HG03039 (cell line): ENCODE data around the gene ZP2.
"Not testable (repeated sequence)": the region's sequence is repeated elsewhere in the genome, so short reads cannot be mapped to it uniquely, and the experiment has no call there.

ENCODE experiments used
- ATAC-seq: cut with Tn5 transposase; IDR thresholded peaks from one replicate; pipeline ENCODE4 v1.9.1; 2021; ENCODE audit warnings: mild to moderate bottlenecking, moderate library complexity; ENCODE audit not compliant: unreplicated experiment

Gene ZP2

DNA sequence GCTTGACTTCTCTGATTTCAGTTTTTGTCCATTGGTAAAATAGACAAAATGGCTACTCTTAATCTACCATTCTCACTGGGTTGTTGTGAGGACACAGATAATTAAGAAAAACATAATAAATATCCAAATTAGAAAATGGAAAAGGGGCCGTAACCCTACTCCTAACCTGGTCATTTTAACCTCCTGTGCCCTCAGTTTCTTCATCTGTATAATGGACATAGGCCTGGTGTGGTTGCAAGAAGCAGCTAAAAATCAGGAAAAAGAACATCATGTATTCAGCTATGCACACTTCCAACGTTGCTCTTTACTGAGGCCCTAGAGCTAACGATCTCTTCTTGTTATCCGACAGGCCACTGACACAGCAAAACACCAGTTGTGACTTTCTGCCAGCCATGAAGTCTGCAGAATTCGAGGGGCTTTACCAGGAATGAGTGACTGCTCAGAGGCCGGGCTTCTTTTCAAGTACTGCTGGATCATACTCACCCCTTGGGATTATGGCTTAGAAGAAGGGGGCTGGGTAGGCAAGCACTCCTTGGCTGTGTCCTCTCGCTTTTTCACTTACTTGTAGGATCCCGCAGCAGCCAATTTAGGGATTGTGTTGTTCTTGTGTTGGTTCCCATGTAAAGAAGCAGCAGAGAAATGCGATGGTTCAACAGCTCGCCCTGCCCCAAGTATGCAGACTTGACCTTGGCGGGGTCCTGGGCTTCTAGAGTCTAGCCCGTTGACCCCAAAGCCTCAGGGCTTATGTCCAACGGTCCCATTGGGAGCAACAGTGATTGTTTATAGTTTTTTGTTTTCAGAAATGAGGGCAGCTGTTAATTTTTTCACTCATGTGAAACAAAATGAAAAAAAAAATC is 32.0 kb downstream of the ZP2 start:
- ATAC-seq = no peak

GRCh38 chr16:21175397-21175796 is 36.0 kb downstream of the ZP2 start:
- ATAC-seq = no peak

GRCh38 chr16:21172650-21173049 is 38.7 kb downstream of the ZP2 start:
- no peak for ATAC-seq

GRCh38 chr16:21170116-21170515 is 41.3 kb downstream of the ZP2 start:
- ATAC-seq = not testable (repeated sequence)

DNA sequence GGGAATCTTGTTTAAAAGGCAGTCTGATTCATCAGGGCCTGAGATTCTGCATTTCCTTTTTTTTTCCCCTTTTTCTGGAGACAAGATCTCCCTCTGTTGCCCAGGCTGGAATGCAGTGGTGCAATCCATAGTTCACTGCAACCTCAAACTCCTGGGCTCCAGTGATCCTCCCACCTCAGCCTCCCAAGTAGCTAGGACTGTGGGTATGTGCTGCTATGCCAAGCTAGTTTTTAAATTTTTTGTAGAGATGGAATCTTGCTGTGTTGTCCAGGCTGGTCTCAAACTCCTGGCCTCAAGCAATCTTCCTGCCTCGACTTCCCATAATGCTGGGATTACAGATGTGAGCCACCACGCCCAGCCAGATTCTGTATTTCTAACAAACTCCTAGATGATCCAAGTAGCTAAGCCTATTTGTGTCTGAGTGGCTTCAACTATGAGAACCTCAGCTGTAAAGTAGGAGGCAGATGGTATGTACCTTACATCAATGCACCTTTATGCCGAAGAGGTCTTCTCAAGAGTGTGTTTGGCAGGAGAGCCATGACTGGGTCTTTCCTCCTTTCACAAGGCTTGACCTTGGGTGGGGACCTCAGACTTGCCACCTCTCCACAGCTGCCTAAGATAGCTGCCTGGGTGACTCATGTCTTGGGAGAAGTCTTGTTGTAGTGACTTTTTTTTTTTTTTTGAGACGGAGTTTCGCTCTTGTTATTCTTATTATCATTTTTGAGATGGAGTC is 42.0 kb downstream of the ZP2 start:
- no peak for ATAC-seq

GRCh38 chr16:21167929-21168602 is 43.3 kb downstream of the ZP2 start:
- ATAC-seq = no peak

DNA sequence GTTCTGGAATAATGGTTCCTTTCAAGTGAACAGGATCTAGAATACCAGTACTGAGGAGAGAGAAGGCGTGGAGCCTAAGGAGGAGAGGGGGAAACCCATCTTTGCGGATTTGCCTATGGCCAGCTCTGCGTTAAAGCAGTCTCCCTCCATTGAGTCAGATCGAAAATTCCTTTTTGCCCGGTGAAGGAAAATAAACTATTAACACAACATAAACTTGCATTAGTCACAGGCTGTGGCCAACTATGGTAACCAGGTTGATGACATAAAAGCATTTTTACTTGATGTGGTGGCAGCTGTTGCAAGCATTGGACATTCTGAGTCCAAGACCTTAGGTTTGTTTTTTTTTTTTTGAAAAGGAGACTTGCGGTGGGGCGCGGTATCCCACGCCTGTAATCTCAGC is 44.0 kb downstream of the ZP2 start:
- no peak for ATAC-seq

GRCh38 chr16:21166561-21166961 is 44.8 kb downstream of the ZP2 start:
- no peak for ATAC-seq

DNA sequence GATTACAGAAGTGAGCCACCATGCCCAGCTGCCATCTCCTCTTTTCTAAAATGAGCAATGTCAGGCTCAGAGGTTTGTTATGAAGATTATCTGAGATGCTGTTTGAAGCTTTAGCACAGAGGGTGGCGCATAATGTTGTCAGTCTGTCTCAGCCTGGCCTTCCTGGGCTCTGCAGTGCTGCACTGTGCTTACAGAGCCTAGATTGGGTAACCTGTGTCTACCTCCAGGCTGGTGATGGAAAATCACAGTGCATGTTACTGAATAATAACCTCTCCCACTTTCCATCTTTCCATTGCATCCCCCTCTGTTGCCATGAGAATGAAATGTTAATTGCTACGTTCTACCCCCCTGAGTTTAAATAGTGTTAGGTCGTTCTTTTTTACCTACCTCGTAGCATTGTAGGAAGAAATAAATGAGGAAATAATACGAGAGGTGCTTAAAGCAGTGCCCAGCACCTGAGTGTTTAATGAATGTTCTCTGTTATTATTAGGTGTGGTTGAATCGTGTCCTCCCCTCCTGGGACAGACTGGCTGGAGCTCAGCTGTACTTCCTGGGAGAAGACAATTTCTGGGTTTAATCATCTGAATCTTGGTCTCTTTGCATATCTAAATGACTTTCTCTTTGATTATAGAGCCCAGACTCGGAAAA is 46.7 kb downstream of the ZP2 start:
- ATAC-seq = no peak

GRCh38 chr16:21163576-21163975 is 47.8 kb downstream of the ZP2 start:
- ATAC-seq = no peak

- no peak for ATAC-seq
Observed at GRCh38 chr16:21162661-21163151, 48.7 kb downstream of the ZP2 start.

GRCh38 chr16:21161211-21161610 is 50.2 kb downstream of the ZP2 start:
- ATAC-seq = no peak

- no peak for ATAC-seq
Observed at GRCh38 chr16:21160276-21160675, 51.1 kb downstream of the ZP2 start.

GRCh38 chr16:21159281-21159951 is 52.0 kb downstream of the ZP2 start:
- ATAC-seq = no peak

- ATAC-seq = peak; percentile 78
Observed at GRCh38 chr16:21158208-21159110, 52.9 kb downstream of the ZP2 start, which contains the start of gene LDAF1. Gene LDAF1 (plus strand): TSS chr16:21158674. CDS start chr16:21161183, 2,509 bp downstream.

DNA sequence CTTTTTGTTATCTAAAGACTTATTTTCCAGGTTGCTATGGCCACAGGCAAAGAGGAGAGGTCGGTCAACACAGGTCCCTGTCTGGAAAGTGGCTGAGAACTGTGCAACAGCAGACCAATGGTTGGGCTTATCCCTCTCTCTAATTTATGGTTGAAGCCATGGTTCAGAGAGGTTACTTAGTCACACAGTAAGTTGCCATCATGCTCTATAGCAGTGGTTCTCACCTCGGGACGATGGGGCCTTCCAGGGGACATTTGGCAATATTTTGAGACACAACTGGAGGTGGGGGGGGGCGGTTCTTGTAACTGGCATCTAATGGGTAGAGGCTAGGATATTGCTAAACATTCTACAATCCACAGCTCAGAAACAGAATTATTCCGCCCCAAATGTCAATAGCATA is 53.7 kb downstream of the ZP2 start:
- no peak for ATAC-seq

DNA sequence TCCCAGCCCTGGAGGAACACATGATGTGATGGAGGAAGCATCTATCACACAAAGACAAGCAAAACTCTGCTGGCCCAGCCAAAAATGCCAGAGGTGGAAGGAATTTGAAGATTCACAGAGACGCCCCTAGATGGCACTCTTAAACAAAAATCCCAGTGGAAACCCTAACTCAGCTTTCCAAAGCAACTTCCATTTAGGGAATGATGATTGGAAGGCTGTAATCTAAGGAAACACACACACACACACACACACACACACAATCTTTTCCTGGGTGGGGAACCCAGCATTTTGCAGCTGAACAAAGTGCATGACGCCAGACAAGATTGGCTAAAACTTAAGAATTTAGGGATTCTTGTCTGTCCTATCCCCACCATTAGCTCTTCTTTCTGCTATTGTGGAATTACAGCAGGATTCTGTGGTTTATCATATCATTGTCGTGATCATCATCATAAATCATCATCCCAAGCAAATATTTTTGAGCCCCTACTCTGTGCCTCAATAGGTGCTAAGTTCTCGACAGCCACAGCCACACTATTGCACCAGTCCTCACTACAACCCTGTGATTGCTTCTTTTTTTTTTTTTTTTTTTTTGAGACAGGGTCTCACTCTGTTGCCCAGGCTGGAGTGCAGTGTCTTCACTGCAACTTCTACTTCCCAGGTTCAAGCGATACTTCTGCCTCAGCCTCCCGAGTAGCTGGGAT is 54.5 kb downstream of the ZP2 start:
- ATAC-seq = no peak

DNA sequence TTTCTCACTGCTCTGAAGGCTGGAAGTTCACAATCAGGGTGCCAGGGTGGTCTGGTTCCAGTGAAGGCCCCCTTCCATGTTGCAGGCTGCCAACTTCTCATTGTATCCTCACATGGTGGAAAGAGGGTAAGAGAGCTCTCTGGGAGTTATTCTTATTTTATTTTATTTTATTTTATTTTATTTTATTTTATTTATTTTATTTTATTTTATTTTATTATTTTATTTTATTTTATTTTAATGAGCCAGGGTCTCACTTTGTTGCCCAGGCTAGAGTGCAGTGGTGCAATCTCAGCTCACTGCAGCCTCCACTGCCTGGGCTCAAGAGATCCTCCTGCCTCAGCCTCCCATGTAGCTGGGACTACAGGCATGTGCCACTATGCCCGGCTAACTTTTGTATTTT is 55.4 kb downstream of the ZP2 start:
- not testable (repeated sequence) for ATAC-seq
